SK-N-SH treated with all-trans-retinoic acid at 6 μM for 48 hours (cell line): ENCODE results near the gene HDAC10.

Source experiments
- ATAC-seq: fragments of 200-7000 bp; cut with Tn5 transposase; 3 replicates; pipeline ENCODE4 v1.9.1; 2020; ENCODE audit warnings: mild to moderate bottlenecking, moderate library complexity
- ARNTL ChIP-seq: fragments of 450-650 bp; formaldehyde crosslinking; IDR thresholded peaks from 2 replicates; pipeline ENCODE4 v1.5.0; 2020; ENCODE audit warnings: low read depth, mild to moderate bottlenecking, moderate library complexity, borderline replicate concordance
- BACH2 ChIP-seq: fragments of 250-450 bp; sonication (Bioruptor Pico); IDR thresholded peaks from 2 replicates; pipeline ENCODE4 v1.9.0; 2021; ENCODE audit warnings: mild to moderate bottlenecking, borderline replicate concordance
- CREB5 ChIP-seq: fragments of 250-450 bp; sonication (Bioruptor Pico); IDR thresholded peaks from 2 replicates; pipeline ENCODE4 v1.5.1; 2020; ENCODE audit warnings: low read depth, mild to moderate bottlenecking, moderate library complexity
- CSDC2 ChIP-seq: fragments of 250-450 bp; sonication (Bioruptor Pico); IDR thresholded peaks from 2 replicates; pipeline ENCODE4 v1.5.0; 2020; ENCODE audit warnings: mild to moderate bottlenecking, moderate library complexity
- CSRNP3 ChIP-seq: fragments of 250-450 bp; sonication (Bioruptor Pico); IDR thresholded peaks from 2 replicates; pipeline ENCODE4 v1.5.1; 2021; ENCODE audit warnings: mild to moderate bottlenecking, moderate library complexity
- GLIS3 ChIP-seq: fragments of 250-450 bp; sonication (Bioruptor Pico); IDR thresholded peaks from 2 replicates; pipeline ENCODE4 v1.5.0; 2020; ENCODE audit warnings: mild to moderate bottlenecking, moderate library complexity
- ISL1 ChIP-seq: fragments of 250-450 bp; sonication (Bioruptor Pico); IDR thresholded peaks from 2 replicates; pipeline ENCODE4 v2.1.2; 2022; ENCODE audit warnings: mild to moderate bottlenecking, moderate library complexity
- OSR1 ChIP-seq: fragments of 250-450 bp; sonication (Bioruptor Pico); IDR thresholded peaks from 2 replicates; pipeline ENCODE4 v1.8.0; 2022; ENCODE audit warnings: moderate library complexity, mild to moderate bottlenecking, inconsistent platforms
- PATZ1 ChIP-seq: fragments of 250-450 bp; sonication (Bioruptor Pico); IDR thresholded peaks from 2 replicates; pipeline ENCODE4 v1.8.0; 2020; ENCODE audit warnings: mild to moderate bottlenecking, moderate library complexity, borderline replicate concordance
- POU6F1 ChIP-seq: fragments of 250-450 bp; sonication (Bioruptor Pico); IDR thresholded peaks from 2 replicates; pipeline ENCODE4 v1.8.0; 2021; ENCODE audit warnings: low read depth, mild to moderate bottlenecking, moderate library complexity, borderline replicate concordance
- PPARA ChIP-seq: fragments of 250-450 bp; sonication (Bioruptor Pico); IDR thresholded peaks from 2 replicates; pipeline ENCODE4 v1.5.0; 2020; ENCODE audit warnings: mild to moderate bottlenecking, borderline replicate concordance
- RARB ChIP-seq: fragments of 250-450 bp; sonication (Bioruptor Pico); IDR thresholded peaks from 2 replicates; pipeline ENCODE4 v1.8.0; 2021; ENCODE audit warnings: mild to moderate bottlenecking, moderate library complexity
- SNAI2 ChIP-seq: fragments of 250-450 bp; sonication (Bioruptor Pico); IDR thresholded peaks from 2 replicates; pipeline ENCODE4 v1.5.0; 2020; ENCODE audit warnings: mild to moderate bottlenecking, moderate library complexity
- TCF4 ChIP-seq: fragments of 250-450 bp; sonication (Bioruptor Pico); IDR thresholded peaks from 2 replicates; pipeline ENCODE4 v1.8.0; 2021; ENCODE audit warnings: mild to moderate bottlenecking, moderate library complexity, borderline replicate concordance
- TOX ChIP-seq: fragments of 250-450 bp; sonication (Bioruptor Pico); IDR thresholded peaks from 2 replicates; pipeline ENCODE4 v1.8.0; 2021; ENCODE audit warnings: mild to moderate bottlenecking, moderate library complexity, borderline replicate concordance
- TSHZ2 ChIP-seq: fragments of 250-450 bp; sonication (Bioruptor Pico); IDR thresholded peaks from 2 replicates; pipeline ENCODE4 v1.5.0; 2020; ENCODE audit warnings: mild to moderate bottlenecking, moderate library complexity
- ZFP3 ChIP-seq: fragments of 250-450 bp; sonication (Bioruptor Pico); IDR thresholded peaks from 2 replicates; pipeline ENCODE4 v1.5.0; 2020; ENCODE audit warnings: mild to moderate bottlenecking, moderate library complexity
- ZFP30 ChIP-seq: fragments of 450-650 bp; formaldehyde crosslinking; IDR thresholded peaks from 2 replicates; pipeline ENCODE4 v1.5.0; 2022; ENCODE audit warnings: mild to moderate bottlenecking, moderate library complexity
- ZNF565 ChIP-seq: fragments of 450-650 bp; formaldehyde crosslinking; conservative IDR thresholded peaks from 2 replicates; pipeline ENCODE4 v1.5.0; 2020; ENCODE audit warnings: low read depth, mild to moderate bottlenecking, moderate library complexity
- ZNF70 ChIP-seq: fragments of 450-650 bp; formaldehyde crosslinking; IDR thresholded peaks from 2 replicates; pipeline ENCODE4 v1.5.0; 2020; ENCODE audit warnings: mild to moderate bottlenecking, moderate library complexity
- ZNF8 ChIP-seq: fragments of 450-650 bp; formaldehyde crosslinking; IDR thresholded peaks from 2 replicates; pipeline ENCODE4 v1.5.0; 2020; ENCODE audit warnings: mild to moderate bottlenecking, moderate library complexity

HDAC10 gene

DNA sequence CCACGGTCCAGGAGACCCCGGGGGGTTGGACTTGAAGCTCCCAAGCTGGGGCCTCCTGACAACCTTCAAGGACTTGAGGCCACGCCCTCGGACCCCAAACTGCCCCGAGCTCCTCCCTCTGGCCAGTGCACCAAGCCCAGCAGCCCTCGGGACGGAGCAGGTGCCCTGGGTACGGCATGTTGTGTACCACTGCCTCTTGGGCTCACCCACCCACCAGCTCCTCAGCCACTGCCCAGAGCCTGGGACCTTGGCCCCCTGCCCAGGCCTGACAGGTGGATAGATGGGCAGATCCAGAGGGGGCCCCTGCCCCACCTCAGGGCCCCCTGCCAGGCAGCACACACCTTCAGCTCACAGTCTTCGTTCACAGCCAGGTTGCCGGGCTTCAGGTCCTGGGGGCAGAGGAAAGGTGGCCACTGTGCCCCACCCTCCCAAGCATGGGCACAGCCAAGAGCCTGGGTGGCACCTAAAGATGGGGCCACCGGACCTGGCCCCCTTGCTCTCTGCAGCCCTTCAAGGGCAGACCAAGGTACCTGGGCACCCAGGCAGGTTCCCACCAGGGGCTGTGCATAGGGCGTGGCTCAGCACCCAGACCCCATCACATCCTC lies 5.3 kb upstream of the HDAC10 start:
- TF ChIP-seq CSRNP3 (no peak), PPARA (CRISPR knock-in tag) (no peak), ZNF70 (CRISPR knock-in tag) (no peak), TSHZ2 (CRISPR knock-in tag) (no peak), BACH2 (CRISPR knock-in tag) (no peak), OSR1 (no peak), PATZ1 (CRISPR knock-in tag) (no peak), ARNTL (no peak), ZFP30 (CRISPR knock-in tag) (no peak), POU6F1 (no peak), ZNF8 (no peak), SNAI2 (CRISPR knock-in tag) (no peak), RARB (CRISPR knock-in tag) (no peak), ZNF565 (CRISPR knock-in tag) (no peak)

GRCh38 chr22:50255607-50256006 lies 4.5 kb upstream of the HDAC10 start:
- TF ChIP-seq CSRNP3 (no peak), TOX (no peak), ZNF565 (CRISPR knock-in tag) (no peak), PATZ1 (CRISPR knock-in tag) (no peak), CSDC2 (CRISPR knock-in tag) (no peak), CREB5 (no peak), ZFP3 (CRISPR knock-in tag) (no peak), TCF4 (CRISPR knock-in tag) (no peak), GLIS3 (CRISPR knock-in tag) (no peak), ZNF8 (no peak), ARNTL (no peak), ZNF70 (CRISPR knock-in tag) (no peak), SNAI2 (CRISPR knock-in tag) (no peak), TSHZ2 (CRISPR knock-in tag) (no peak), ZFP30 (CRISPR knock-in tag) (no peak), BACH2 (CRISPR knock-in tag) (no peak), OSR1 (no peak), RARB (CRISPR knock-in tag) (no peak), ISL1 (no peak)
- ATAC-seq, result no peak

More for the DNA sequence above, 5.3 kb upstream of the HDAC10 start:
- no peak for ATAC-seq
